Stimulated activated CD8-positive, alpha-beta memory T cell treated with anti-CD3 and anti-CD28 coated beads, Interleukin-4, amount 100 ng/mL, for 48 hours (primary cell): Measurements from ENCODE around the gene RPTOR.
"Not testable (repeated sequence)": the region's sequence is repeated elsewhere in the genome, so short reads cannot be mapped to it uniquely, and the experiment has no call there.

Experiments
- DNase-seq: peaks from one replicate; pipeline ENCODE4 v3.0.0-alpha.2; 2020

Gene RPTOR

GRCh38 chr17:80871341-80871740 is 326.7 kb downstream of the RPTOR start:
- no peak for DNase-seq

- no peak for DNase-seq
Measured at GRCh38 chr17:80872001-80872500, 327.4 kb downstream of the RPTOR start.

DNA sequence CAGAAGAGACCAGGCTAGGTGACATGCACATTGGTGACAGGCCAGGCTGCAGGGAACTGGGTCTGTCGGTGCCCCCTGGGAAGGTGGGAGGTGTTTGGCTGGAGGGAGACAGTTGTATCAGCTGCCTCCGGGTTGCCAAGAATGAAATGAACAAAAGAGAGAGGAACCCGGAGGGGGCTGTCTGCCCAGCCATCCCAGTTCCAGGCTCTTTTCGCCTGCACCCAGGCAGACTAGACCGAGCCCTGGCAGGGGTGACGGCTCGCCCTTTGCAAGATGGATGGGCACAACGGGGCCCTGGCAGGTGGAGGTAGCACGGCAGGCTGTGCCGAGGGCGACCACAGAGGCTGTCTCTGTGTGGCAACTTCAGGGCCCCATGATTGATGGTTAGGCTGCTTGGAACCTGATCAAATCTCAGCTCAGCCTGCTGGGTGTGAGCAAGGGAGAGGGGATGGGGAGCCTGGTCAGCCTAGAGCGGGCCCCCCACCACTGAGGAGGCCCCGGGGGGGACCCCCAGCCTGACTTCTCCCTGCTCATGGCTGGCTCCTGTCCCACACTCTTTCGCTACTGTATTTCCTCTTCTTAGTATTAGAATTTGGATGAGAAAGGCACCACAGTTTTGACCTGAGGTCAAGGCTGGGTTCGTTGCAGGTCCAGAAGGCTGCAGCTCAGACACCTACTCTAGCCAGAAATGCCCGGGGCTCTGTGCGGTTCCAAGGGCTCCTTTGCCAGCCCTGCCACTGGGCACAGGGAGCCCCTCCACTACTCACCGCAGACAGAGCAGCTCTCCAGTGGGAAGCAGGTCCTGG is 328.1 kb downstream of the RPTOR start:
- no peak for DNase-seq

- DNase-seq, result no peak
Measured at GRCh38 chr17:80873307-80873951, 328.8 kb downstream of the RPTOR start.

DNA sequence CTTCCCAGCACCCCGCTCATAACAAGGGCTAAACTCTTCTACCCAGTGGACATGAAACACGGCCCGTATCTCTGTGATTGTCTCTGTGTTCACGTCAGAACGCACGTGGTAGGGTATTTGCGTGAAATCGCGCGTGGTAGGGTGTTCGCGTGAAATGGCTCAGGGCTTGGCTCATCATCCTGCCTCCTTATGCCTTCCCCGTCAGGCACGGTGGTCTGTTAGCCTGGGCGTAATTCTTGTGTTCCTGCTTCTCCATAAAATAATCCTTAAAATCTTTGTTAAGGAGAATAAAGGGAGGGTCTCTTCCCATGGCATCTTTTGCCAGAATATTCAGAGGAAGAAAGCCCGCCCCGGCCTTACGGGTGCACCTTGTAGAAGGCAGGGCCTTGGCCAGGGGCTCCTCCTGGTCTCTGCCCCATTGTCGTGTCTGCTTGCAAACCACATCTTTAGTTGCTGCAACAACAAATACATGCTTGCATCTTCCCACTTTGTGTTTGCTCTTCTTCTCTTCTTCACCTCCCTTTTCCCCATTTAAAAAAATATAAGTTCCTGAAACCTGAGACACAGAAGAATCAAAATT is 330.3 kb downstream of the RPTOR start:
- DNase-seq, result no peak

GRCh38 chr17:80875480-80875995 is 330.9 kb downstream of the RPTOR start:
- DNase-seq, result not testable (repeated sequence)

GRCh38 chr17:80876456-80876949 is 331.9 kb downstream of the RPTOR start:
- not testable (repeated sequence) for DNase-seq

DNA sequence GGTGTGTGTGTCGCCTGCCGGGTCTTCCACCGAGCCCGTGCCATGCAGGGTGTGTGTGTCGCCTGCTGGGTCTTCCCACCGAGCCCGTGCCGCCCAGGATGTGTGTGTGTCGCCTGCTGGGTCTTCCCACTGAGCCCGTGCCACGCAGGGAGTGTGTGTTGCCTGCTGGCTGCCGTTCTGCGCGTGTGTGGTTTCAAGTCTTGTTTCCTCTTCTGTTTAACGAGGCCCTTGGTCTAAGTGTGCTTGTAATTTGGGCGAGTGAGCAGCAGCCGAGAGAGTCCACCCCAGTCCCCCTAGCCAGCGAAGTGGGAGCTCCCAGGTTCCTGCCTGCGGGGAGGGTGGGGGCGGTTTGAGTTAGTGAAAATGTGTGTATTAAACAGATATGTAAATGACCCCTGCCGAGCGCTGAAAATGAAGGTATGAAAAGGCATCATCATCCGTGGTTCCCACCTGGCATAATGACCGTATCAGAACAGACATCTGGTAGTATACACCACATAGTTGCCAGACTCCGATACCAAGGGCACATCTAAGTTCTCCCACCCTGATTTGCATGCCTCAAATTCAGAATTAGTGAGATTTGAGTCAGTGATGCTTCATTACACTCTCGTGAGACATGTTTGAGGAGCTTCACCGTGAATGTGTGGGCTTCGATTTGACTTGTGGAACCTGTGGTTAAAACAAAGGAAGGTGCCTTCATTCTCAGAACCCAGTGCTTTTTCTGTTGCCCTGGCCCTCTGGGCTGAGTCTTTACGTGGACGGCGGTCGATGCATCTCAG is 332.5 kb downstream of the RPTOR start:
- peak; percentile 82 for DNase-seq

DNA sequence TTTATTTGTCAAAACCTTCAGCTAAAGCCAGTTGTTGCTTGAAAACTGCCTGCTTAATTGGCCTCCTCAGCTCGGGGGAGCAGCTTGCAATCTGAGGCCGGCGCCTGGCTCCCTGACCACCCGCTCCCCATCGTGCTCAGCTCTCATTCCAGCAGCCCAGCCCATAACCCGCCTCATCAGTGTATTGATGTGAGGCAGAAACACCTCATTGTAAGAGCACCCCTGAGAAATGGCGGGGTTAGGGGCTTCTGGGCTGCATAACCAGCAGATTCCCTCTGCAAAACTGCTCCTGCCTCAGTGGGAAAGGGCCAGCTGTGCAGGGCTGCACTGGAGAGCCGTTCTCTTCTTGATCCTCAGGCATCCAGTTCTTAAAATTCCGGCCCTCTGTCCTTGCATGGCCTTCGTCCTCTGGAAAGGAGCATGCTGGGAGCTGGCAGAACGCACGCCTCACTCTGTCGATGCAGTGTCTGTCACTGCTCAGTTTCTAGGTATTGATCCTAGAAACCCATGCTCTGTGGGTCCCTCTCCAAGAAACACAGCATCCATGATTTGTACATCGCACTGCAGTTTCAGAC is 333.2 kb downstream of the RPTOR start:
- DNase-seq, result no peak

DNA sequence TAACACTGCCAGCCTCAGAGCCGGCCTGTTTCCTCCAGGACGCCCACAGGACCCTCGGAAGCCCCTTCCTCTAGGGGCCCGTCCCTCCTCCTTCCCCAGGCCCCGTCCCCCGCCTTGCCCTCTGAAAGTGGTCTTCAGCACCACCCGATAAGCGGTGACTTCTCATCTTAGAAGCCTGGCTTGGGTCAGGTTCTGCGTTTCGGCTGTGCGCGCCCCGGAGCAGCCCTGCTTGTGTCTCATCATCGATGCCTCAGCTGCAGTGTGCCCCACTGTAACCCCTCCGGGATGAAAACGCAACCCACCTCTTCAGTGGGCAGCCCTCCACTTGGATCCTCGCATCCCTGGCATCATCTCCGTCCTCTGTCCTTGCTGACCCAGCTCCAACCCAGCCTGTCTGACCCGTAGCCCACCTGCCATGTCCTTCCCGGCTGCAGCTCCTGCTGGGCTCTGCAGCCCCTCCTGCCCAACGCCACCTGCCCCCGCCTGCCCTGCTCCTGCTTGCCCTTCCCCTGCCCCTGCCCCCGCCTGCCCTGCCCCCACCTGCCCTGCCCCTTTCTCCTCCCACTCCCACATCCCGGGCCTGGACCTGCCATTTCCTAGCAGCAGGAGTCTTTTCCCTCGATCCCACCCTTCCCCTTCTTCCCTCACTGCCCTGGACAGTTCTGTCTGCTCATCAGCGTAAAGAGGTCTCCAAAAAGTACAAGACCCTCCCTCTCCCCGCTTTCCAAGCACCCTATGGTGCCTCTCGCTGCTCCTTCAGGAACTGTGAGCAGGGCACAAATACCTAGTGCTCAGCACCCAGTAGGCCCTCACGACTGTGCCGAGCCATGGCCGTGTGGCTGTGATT is 334.5 kb downstream of the RPTOR start:
- no peak for DNase-seq

DNA sequence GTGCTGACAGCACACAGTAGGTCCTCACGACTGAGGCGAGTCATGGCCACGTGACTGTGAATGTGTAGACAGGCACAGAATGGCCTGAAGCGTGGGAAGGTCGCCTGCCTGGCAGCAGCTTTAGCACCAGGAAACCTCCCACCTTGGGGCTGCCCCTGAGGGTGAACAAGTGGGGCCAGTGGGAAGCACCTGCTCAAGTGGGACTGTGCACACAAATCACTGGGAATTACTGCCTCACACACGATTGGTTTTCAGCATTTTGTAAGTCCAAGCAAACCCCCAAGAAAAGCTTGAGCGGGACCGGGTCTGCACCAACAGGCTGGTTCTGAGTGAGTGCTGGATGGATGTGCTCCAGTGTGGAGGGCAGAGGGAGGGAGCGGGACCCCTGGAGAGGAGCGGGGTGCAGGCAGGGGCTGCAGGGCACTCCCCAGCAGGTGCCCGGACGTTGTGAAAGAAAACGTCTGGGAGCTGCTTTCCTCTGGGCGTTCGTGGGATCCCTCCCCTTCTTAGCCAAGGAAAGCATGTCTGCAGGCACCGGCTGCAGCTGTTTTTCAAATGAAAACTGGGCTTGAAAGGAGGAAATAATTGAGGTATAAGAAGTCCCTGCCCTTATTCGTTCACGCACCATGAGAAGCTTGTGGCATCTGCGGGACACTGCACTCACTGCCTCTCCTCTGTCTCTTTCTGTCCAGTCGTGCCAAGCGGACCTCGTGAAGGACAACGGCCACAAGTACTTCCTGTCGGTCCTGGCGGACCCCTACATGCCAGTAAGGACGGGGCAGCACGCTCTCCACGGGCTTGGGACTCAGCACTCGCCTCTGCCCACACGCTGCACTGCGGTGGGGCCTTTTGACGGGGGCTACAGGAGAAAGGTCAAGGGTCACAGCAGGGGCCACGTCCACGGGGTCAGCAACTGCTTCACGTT is 335.3 kb downstream of the RPTOR start:
- DNase-seq, result no peak

GRCh38 chr17:80880648-80880985 is 336.0 kb downstream of the RPTOR start:
- no peak for DNase-seq

DNA sequence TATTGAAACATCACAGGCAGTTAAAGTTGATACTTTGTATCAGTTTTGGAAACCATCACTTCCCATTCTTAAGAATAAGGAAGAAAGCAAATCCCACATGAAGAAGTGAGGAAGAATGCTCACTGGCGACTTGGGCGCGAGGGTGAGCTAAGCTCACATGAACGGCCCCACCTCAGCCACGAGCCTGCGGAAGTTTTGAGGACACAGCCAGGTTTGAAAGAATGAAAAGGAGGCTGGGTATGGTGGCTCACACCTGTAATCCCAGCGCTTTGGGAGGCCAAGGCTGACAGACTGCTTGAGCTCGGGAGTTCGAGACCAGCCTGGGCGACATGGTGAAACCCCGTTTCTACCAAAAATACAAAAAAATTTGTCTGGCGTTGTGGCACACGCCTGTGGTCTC is 336.7 kb downstream of the RPTOR start:
- DNase-seq, result no peak

DNA sequence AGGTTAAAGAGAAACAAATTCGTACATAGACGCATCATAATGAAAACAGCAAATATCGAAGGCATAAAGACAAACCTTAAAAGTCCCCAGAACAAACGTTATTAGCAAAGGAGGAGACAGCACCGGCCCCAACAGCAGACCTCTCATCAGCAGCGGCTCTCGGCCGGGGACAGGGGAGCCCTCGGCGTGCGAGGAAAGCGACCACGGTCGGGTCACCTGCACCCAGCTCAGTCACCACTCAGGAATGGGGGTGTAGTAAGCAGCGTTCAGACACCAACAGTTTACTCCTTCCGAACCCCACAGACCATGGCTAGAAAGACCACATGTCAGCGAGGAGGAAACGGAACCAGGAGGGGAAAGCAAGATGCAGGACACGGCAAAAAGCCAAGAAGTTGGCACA is 337.7 kb downstream of the RPTOR start:
- DNase-seq, result no peak

- DNase-seq, result no peak
Measured at GRCh38 chr17:80882926-80883685, 338.5 kb downstream of the RPTOR start.

GRCh38 chr17:80883831-80884735 is 339.4 kb downstream of the RPTOR start:
- DNase-seq, result no peak

DNA sequence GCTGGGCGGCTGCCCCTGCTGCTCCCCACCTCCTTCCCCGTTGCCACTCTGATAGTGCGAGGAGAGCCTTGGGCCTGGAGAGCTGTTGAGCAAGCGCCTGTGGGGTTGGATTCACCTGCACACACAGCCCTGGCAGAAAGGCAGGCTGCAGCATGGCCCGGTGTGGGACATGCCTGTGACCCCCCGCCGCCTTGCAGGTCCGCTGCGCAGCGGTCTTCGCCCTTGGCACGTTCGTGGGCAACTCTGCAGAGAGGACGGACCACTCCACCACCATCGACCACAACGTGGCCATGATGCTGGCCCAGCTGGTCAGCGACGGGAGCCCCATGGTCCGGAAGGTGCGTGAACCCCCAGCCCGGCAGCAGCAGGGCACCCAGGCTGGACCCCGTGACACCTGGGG is 340.2 kb downstream of the RPTOR start:
- no peak for DNase-seq

GRCh38 chr17:80885947-80886582 is 341.4 kb downstream of the RPTOR start:
- no peak for DNase-seq
